Calu3 (cell line): ENCODE results near the gene GTF2B. TPM values are rescaled to one million over a fixed set of nuclear protein-coding genes. Genes with fewer than 3 reads are reported as not detected.
A peak's percentile ranks its signal among the peaks of the same experiment; 100 is the strongest.
"Not testable (repeated sequence)": the region's sequence is repeated elsewhere in the genome, so short reads cannot be mapped to it uniquely, and the experiment has no call there.

ENCODE experiments used
- Bru-seq: library from RNA; stranded (reverse); fragments of 400-500 nt; gene quantifications from one replicate; lab custom pipeline; 2021; lab: Mats Ljungman, UMichigan
- BruChase-seq, 2 experiments: library from RNA; stranded (reverse); fragments of 400-500 nt; gene quantifications; one replicate each; lab custom pipeline; 2021; lab: Mats Ljungman, UMichigan
- BruUV-seq: library from RNA; stranded (reverse); fragments of 400-500 nt; replicated peaks from 2 replicates; lab custom pipeline; 2021; lab: Mats Ljungman, UMichigan
- CTCF ChIA-PET: fragments of 300-600 bp; sonication (Branson Sonifier 250); formaldehyde crosslinking; loops from one replicate; lab custom pipeline; 2022; ENCODE audit warnings: antibody characterized with exemption; lab: Charles Lee
- DNase-seq: peaks from one replicate; pipeline ENCODE4 v3.0.0; 2022
- H3K27ac Mint-ChIP-seq: one replicate; pipeline ENCODE4 v1.8.0; 2022; ENCODE audit warnings: mixed read lengths; ENCODE audit not compliant: unreplicated experiment
- H3K27me3 Mint-ChIP-seq: one replicate; pipeline ENCODE4 v1.8.0; 2022; ENCODE audit warnings: mixed read lengths; ENCODE audit not compliant: unreplicated experiment
- H3K36me3 Mint-ChIP-seq: one replicate; pipeline ENCODE4 v1.8.0; 2022; ENCODE audit warnings: mild to moderate bottlenecking, moderate library complexity, mixed read lengths; ENCODE audit not compliant: insufficient read depth, unreplicated experiment
- H3K4me1 Mint-ChIP-seq: one replicate; pipeline ENCODE4 v1.8.0; 2022; ENCODE audit warnings: mild to moderate bottlenecking, low read depth, mixed read lengths; ENCODE audit not compliant: unreplicated experiment
- H3K4me3 Mint-ChIP-seq: one replicate; pipeline ENCODE4 v1.8.0; 2022; ENCODE audit warnings: mild to moderate bottlenecking, low read depth, moderate library complexity, mixed read lengths; ENCODE audit not compliant: unreplicated experiment
- H3K9me3 Mint-ChIP-seq: one replicate; pipeline ENCODE4 v1.8.0; 2022; ENCODE audit warnings: low read depth, mixed read lengths; ENCODE audit not compliant: unreplicated experiment
- CTCF ChIP-seq: fragments of 200-600 bp; IDR thresholded peaks from one replicate; pipeline ENCODE4 v1.8.0; 2022; ENCODE audit warnings: antibody characterized with exemption; ENCODE audit not compliant: unreplicated experiment
- intact Hi-C: fragments of 100-400 bp; cut with micrococcal nuclease; formaldehyde crosslinking; loops from one replicate; pipeline ENCODE4 v1.10.0; 2022; ENCODE audit not compliant: unreplicated experiment
- long read RNA-seq: library from polyadenylated mRNA; stranded (forward); transcript quantifications from one replicate; pipeline ENCODE4 v2.0.0, GENCODE V29; 2022
- total RNA-seq: library from RNA; stranded (reverse); gene quantifications from 2 replicates; pipeline ENCODE4 v1.2.3, GENCODE V29; 2022

The GTF2B gene
- 39.3 and 50.0 TPM in 2 replicates for total RNA-seq
- Bru-seq, nascent RNA, result percentile 92 among the genes with signal in this experiment
- BruChase-seq, experiment 1, labeled RNA remaining after a 6-hour chase, result percentile 62 among the genes with signal in this experiment
- BruChase-seq, experiment 2, labeled RNA remaining after a 2-hour chase, result percentile 68 among the genes with signal in this experiment
- long read RNA-seq, transcript GTF2B-201 (7 exons, 1,351 nt), result major isoform, 94 of 114 reads
- long read RNA-seq, partial matches to known transcripts, result 4 of 114 reads
- long read RNA-seq, other reads (novel, unspliced or antisense), result 16 of 114 reads

GRCh38 chr1:88891318-88891950 lies at the start of gene GTF2B:
TSS of gene GTF2B (minus strand) at chr1:88891567. CDS start at chr1:88891499, 68 bp downstream.
- H3K4me3 Mint-ChIP-seq, result peak within 1 kb of the TSS; percentile 85
- TF ChIP-seq CTCF, result no peak
- DNase-seq, result peak; percentile 88
- BruUV-seq, result no TSS peak
- H3K27me3 Mint-ChIP-seq, result no peaks in the 10 kb centered on the region
- intact Hi-C loops, result no loop called here
- peak within 1 kb of the TSS; percentile 95 for H3K27ac Mint-ChIP-seq
- CTCF ChIA-PET, result interaction anchor here (0.6 kb wide), 2 partner anchors 970 to 1017 kb away, joined by 3 to 4 read pairs; no protein-coding TSS in a partner anchor
- peaks cover 56% of the 10 kb centered on the region for H3K36me3 Mint-ChIP-seq
- H3K9me3 Mint-ChIP-seq, result no peaks in the 10 kb centered on the region
- peaks cover 15% of the 10 kb centered on the region for H3K4me1 Mint-ChIP-seq

GRCh38 chr1:88938528-88938927 lies 47.2 kb upstream of the GTF2B start:
- H3K27me3 Mint-ChIP-seq, H3K4me3 Mint-ChIP-seq, DNase-seq, CTCF ChIA-PET, H3K4me1 Mint-ChIP-seq, H3K9me3 Mint-ChIP-seq, BruUV-seq, H3K27ac Mint-ChIP-seq: not testable (repeated sequence)
- peaks cover 34% of the 10 kb centered on the region for H3K36me3 Mint-ChIP-seq
- intact Hi-C loops, result loop anchor here (5.0 kb wide), 1 partner anchor 201 kb away; no protein-coding TSS in a partner anchor

- Mint-ChIP-seq H3K27ac (no peak overlapping the region), H3K27me3 (no peaks in the 10 kb centered on the region), H3K4me1 (no peaks in the 10 kb centered on the region), H3K36me3 (peaks cover 25% of the 10 kb centered on the region), H3K9me3 (no peaks in the 10 kb centered on the region), H3K4me3 (no peak overlapping the region)
- BruUV-seq, result no TSS peak
- intact Hi-C loops, result loop anchor here (2.0 to 5.0 kb wide), 2 partner anchors 200 to 518 kb away; no protein-coding TSS in a partner anchor
- TF ChIP-seq CTCF, result no peak
- CTCF ChIA-PET, result no interaction called here
- DNase-seq, result no peak
These were observed 45.5 kb upstream of the GTF2B start for GRCh38 chr1:88936760-88937342.

- no peak for DNase-seq
- intact Hi-C loops, result loop anchor here (2.0 to 5.0 kb wide), 2 partner anchors 199 to 519 kb away; no protein-coding TSS in a partner anchor
- no peak overlapping the region for H3K4me3 Mint-ChIP-seq
- no TSS peak for BruUV-seq
- H3K36me3 Mint-ChIP-seq, result peaks cover 22% of the 10 kb centered on the region
- CTCF ChIA-PET, result no interaction called here
- H3K27me3 Mint-ChIP-seq, result no peaks in the 10 kb centered on the region
- peak; percentile 1 for TF ChIP-seq CTCF
- H3K4me1 Mint-ChIP-seq, result no peaks in the 10 kb centered on the region
- no peak overlapping the region for H3K27ac Mint-ChIP-seq
- H3K9me3 Mint-ChIP-seq, result no peaks in the 10 kb centered on the region
These were observed 44.8 kb upstream of the GTF2B start for GRCh38 chr1:88936223-88936523.
